ENCODE results near the gene FRMD8.

Gene FRMD8

DNA sequence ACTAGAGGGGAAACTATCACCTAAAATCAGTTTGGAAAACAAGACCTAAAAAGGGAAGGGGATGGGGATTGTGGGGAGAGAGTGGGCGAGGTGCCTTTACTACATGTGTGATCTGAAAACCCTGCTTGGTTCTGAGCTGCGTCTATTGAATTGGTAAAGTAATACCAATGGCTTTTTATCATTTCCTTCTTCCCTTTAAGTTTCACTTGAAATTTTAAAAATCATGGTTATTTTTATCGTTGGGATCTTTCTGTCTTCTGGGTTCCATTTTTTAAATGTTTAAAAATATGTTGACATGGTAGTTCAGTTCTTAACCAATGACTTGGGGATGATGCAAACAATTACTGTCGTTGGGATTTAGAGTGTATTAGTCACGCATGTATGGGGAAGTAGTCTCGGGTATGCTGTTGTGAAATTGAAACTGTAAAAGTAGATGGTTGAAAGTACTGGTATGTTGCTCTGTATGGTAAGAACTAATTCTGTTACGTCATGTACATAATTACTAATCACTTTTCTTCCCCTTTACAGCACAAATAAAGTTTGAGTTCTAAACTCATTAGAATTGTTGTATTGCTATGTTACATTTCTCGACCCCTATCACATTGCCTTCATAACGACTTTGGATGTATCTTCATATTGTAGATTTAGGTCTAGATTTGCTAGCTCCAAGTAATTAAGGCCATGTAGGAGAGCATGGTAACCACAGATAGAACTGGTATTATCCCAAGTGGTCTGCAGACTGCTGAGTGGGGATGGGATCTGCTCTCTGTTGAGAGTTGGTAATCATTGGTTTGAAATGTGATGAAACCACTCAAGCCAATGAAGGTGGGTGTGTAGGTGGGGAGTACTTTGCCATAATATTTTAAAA, 39.8 kb downstream of the FRMD8 start:
- DNase-seq: peak; percentile 78

- peak; percentile 81 for DNase-seq
Observed at GRCh38 chr11:65426839-65427690, 40.6 kb downstream of the FRMD8 start.

GRCh38 chr11:65427691-65428577, 41.5 kb downstream of the FRMD8 start:
- peak; percentile 80 for DNase-seq

- DNase-seq: no peak
Observed at GRCh38 chr11:65428578-65429067, 42.2 kb downstream of the FRMD8 start.

GRCh38 chr11:65429068-65429681, 42.7 kb downstream of the FRMD8 start:
- peak; percentile 69 for DNase-seq

DNA sequence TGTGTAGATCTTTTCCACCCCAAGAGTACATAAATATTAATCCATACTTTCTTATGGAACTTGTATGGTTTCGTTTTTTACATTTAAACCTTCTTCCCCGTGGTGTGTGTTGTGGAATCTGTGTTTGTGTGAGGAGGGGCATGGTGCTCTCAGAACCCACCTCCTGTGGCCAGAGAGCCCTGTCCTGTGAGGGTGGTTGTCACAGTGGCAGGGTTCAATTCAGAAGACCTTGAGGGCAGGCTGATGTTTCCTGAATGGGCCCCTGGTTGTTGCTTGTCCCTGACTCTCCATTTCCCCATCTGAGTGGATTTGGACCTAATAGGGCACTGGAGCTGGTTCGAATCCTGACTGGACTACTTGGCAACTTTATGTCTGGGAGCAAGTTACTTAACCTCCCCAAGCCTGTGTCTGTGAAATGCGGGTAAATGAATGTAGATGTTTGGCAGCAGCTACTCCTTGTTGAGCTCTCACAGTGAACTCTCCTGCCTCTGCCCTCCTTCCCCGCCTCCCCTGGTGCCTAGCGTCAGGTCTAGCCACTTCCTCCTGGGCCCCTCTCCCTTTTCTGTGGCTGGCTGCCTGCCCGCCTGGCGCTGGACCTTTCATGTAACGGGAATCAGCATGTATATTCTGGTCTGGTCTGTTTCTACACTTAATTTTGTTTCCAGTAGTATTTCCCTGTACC, 43.4 kb downstream of the FRMD8 start:
- peak; percentile 72 for DNase-seq

DNA sequence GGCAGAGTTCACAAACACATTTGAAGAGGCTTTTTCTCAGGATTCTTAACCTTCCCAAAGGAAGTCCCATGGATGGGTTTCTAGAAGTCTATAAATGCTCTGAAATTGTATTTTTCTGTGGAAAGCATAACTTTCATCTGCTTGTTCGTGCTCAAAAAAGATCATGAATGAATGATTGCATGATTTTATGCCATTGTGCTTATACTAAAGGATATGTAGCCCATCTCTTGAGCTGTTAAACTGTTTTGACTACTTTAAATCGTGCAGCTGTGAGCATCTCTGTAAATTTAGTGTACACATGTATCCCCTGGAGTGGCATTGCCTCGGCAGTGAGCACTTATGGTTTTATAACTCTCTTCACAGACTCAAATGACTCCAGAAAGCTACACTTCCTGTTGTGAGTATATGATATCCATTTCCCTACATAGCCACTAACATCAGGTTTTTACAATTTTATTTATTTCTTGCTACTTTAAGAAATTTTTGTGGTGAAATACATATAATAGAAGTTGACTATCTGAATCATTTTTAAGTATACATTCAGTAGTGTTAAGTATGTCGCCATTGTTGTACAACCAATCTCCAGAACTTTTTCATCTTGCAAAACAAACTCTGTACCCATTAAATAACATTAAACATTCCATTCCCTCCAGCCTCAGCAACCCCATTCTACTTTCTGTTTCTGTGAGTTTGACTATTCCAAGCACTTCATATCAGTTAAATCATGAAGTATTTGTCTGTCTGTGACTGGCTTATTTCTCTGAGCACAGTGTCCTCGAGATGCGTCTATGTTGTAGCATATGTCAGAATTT, 44.2 kb downstream of the FRMD8 start:
- peak; percentile 65 for DNase-seq

- peak; percentile 21 for DNase-seq
Observed at GRCh38 chr11:65431451-65432099, 45.1 kb downstream of the FRMD8 start.

- DNase-seq: no peak
Observed at GRCh38 chr11:65432100-65432650, 45.7 kb downstream of the FRMD8 start.

DNA sequence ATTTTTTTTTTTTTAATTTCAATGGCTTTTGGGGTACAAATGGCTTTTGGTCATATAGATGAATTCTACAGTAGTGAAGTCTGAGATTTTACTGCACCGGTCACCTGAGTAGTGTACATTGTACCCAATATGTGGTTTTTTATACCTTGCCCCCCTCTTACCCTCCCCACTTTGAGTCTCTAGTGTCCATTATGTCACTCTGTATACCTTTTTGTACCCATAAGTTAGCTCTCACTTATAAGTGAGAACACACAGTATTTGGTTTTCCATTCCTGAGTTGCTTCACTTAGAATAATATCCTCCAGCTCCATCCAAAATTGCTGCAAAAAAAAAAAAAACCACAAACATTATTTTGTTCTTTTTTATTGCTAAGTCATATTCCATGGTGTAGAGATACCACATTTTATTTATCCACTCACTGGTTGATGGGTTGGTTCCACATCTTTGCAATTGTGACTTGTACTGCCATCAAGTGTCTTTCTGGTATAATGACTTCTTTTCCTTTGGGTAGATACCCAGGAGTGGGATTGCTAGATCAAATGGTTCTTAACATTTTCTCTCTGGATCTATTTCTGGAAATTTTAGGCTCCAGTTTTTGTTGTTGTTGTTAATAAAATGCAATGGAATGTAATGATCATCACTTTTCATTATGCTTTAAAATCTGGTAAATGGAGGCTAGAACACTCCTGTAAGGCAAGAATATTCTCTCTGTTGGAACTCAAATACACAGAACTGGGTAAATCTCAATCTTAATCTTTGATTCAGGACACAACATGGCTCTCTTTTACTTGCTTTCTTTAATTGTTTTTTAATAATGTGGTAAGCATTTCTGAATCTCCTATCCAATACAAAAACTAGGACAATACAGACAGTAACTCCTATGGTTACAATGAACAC, 46.5 kb downstream of the FRMD8 start:
- DNase-seq: peak; percentile 42

GRCh38 chr11:65433657-65434056, 47.2 kb downstream of the FRMD8 start:
- DNase-seq: peak; percentile 6

DNA sequence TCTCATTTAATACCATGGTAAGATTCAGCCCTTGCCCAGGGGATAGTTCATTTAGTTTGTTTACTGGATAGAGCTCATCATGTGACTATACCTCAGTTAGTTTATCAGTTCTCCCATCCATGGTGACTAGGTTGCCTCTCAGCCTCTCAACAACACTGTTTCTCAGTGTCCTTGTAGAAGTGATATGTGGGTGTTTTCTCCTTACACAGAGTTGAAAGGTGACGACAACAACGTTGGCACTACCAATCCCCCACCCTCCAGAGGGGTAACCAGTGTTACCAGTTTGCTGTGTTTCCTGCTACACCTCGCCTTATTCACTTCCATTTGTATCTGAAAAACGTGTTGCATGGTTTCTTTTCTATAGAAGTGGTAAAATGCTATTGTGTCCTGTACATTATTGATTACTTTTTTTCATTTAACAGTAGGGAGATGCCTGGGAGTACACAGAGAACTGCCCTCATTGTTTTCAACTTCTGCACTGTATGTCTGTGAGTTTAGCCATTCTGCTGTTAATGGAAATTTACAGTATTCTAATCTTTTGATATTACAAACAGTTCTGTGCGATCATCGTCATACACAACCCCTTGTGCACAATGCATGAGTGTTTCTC, 47.7 kb downstream of the FRMD8 start:
- peak; percentile 18 for DNase-seq

DNA sequence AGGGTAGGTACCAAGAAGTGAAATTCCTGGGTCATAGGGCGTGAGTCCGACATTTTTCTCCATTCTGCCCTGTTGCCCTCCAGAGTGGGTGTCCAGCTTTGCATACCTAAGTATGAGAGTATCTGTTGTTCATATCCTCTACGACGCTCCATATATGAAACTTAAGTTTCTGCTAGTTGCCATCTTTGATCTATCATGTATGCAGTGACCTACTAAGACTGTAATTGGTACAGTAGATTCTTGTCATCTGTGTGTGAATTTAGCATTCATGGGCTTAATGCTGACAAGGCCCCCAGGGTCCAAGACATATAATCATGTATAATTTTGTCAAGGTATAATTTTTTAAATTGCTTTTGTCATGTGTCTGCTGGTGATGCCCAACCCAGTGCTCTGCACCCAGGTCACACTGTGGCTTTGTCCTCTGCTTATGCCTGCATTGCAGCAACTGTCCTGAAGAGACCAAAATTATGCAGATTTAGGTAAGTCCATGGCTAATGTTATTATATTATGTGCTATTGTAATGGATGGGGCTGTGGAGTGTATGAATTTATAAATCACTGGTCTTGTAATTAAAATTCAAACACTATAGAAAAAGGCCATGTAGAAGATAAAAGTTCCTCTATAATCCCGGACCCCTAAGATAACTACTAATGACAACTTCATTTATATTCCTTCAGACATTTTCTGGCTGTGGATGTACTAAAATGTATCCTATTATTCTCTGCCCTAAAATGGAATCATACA, 48.4 kb downstream of the FRMD8 start:
- peak; percentile 39 for DNase-seq

GRCh38 chr11:65435411-65435931, 49.0 kb downstream of the FRMD8 start:
- DNase-seq: peak; percentile 6

DNA sequence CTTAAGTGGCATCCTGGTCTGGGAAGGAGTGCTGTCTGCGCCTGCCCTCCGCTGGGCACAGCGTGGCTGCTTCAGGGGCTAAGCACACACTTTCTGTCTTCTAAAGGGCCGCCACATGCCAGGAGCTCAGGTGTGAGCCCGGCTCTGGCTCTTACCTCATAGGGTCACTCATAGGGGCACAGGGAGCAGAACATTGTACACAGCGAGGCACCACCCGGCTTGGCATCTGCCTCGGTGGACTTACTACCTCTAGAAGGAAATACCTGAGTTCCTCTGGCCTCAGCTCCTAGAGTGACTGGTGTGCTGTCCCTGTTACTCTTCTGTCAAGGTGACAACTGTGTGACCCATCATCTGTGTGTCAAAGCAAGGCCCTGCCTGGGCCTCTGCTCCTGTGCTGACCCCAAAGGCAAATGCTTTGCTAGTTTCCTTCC, 49.6 kb downstream of the FRMD8 start:
- DNase-seq: no peak

DNA sequence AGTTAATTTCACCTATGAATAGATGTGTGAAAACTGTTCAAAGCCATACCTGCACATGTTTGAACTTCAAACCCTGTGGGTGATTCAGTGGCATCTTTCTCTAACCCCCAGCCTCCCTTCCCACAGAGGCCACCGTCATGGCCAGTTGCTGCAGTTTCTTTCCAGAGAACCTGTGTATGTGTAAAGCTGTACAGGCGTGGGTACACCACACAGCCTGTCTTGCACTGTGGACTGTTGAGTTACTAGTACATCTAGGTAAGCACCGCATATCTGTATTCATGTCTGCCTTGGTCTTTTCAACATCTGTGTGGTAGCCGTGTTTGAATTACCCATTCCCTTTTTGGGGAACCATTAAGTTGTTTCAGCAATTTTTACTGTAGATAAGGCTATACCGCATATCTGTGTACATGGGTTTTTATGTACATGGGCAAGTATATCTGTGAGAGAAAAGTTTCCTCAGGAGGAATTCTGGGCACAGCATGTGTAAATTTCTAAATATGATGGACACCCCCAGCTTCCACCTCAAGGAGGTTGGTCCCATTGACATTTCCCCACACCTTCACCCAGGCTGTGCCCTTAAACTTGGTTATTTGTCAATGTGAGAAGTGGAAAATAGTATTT, 50.1 kb downstream of the FRMD8 start:
- peak; percentile 31 for DNase-seq
